ENCODE data around the gene HTR1A. TPM values are rescaled to one million over a fixed set of nuclear protein-coding genes. Genes with fewer than 3 reads are reported as not detected.

HTR1A gene
- total and polyA plus RNA-seq, 4 donors, result not detected

GRCh38 chr5:63961125-63961597 lies 1.1 kb downstream of the HTR1A start:
- Histone ChIP-seq H3K27ac (ENCODE audit: low read depth in 1 of 2, low read length in 2 of 2) (no peak overlapping the region), H3K36me3 (ENCODE audit: control insufficient read depth in 4 of 4, insufficient read depth in 3 of 4, low read depth in 1 of 4, low read length in 3 of 4) (no peaks in the 10 kb centered on the region), H3K9ac (ENCODE audit: low read depth in 1 of 2, low read length in 2 of 2) (no peak overlapping the region), H3K9me3 (ENCODE audit: control insufficient read depth in 4 of 4, low read length in 3 of 4) (peaks cover 0 to 2% (median 0%) of the 10 kb centered on the region in 4 donors), H3K4me1 (ENCODE audit: control insufficient read depth in 4 of 4, insufficient read depth in 4 of 4, low read length in 3 of 4) (no peaks in the 10 kb centered on the region), H3K4me3 (ENCODE audit: low read depth in 1 of 3, low read length in 3 of 3) (no peak overlapping the region), H3K27me3 (ENCODE audit: control insufficient read depth in 4 of 4, insufficient read depth in 4 of 4, low read length in 3 of 4) (peaks cover 5 to 15% (median 6%) of the 10 kb centered on the region in 4 donors)
- 13% methylated on average over 37 of the region's 37 CpGs for WGBS
- TF ChIP-seq FOXA2 (IDR thresholded peaks at IDR 0.05), result no peak
- no peak for TF ChIP-seq EGR1 (IDR thresholded peaks at IDR 0.05; ENCODE audit: low read depth in 2 of 2)
- no peak for TF ChIP-seq RAD21 (IDR thresholded peaks at IDR 0.05)
- TF ChIP-seq, protein P1, sequence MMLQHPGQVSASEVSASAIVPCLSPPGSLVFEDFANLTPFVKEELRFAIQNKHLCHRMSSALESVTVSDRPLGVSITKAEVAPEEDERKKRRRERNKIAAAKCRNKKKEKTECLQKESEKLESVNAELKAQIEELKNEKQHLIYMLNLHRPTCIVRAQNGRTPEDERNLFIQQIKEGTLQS (IDR thresholded peaks at IDR 0.05), result no peak
- TF ChIP-seq, protein P2, sequence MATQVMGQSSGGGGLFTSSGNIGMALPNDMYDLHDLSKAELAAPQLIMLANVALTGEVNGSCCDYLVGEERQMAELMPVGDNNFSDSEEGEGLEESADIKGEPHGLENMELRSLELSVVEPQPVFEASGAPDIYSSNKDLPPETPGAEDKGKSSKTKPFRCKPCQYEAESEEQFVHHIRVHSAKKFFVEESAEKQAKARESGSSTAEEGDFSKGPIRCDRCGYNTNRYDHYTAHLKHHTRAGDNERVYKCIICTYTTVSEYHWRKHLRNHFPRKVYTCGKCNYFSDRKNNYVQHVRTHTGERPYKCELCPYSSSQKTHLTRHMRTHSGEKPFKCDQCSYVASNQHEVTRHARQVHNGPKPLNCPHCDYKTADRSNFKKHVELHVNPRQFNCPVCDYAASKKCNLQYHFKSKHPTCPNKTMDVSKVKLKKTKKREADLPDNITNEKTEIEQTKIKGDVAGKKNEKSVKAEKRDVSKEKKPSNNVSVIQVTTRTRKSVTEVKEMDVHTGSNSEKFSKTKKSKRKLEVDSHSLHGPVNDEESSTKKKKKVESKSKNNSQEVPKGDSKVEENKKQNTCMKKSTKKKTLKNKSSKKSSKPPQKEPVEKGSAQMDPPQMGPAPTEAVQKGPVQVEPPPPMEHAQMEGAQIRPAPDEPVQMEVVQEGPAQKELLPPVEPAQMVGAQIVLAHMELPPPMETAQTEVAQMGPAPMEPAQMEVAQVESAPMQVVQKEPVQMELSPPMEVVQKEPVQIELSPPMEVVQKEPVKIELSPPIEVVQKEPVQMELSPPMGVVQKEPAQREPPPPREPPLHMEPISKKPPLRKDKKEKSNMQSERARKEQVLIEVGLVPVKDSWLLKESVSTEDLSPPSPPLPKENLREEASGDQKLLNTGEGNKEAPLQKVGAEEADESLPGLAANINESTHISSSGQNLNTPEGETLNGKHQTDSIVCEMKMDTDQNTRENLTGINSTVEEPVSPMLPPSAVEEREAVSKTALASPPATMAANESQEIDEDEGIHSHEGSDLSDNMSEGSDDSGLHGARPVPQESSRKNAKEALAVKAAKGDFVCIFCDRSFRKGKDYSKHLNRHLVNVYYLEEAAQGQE (IDR thresholded peaks at IDR 0.05), result no peak
- no peak for TF ChIP-seq HNF4G (IDR thresholded peaks at IDR 0.05)
- TF ChIP-seq YY1 (IDR thresholded peaks at IDR 0.05), result no peak
- no peak for TF ChIP-seq GABPA (IDR thresholded peaks at IDR 0.05 in 1 of 2, conservative IDR thresholded peaks at IDR 0.05 in 1 of 2)
- TF ChIP-seq ZBTB33 (IDR thresholded peaks at IDR 0.05), result no peak
- TF ChIP-seq, protein P3, sequence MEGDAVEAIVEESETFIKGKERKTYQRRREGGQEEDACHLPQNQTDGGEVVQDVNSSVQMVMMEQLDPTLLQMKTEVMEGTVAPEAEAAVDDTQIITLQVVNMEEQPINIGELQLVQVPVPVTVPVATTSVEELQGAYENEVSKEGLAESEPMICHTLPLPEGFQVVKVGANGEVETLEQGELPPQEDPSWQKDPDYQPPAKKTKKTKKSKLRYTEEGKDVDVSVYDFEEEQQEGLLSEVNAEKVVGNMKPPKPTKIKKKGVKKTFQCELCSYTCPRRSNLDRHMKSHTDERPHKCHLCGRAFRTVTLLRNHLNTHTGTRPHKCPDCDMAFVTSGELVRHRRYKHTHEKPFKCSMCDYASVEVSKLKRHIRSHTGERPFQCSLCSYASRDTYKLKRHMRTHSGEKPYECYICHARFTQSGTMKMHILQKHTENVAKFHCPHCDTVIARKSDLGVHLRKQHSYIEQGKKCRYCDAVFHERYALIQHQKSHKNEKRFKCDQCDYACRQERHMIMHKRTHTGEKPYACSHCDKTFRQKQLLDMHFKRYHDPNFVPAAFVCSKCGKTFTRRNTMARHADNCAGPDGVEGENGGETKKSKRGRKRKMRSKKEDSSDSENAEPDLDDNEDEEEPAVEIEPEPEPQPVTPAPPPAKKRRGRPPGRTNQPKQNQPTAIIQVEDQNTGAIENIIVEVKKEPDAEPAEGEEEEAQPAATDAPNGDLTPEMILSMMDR (IDR thresholded peaks at IDR 0.05; ENCODE audit: low read depth, low read length, missing input control), result no peak
- TF ChIP-seq FOXA1 (IDR thresholded peaks at IDR 0.05), result no peak
- no peak for TF ChIP-seq JUND (IDR thresholded peaks at IDR 0.05)
- TF ChIP-seq, protein P4, sequence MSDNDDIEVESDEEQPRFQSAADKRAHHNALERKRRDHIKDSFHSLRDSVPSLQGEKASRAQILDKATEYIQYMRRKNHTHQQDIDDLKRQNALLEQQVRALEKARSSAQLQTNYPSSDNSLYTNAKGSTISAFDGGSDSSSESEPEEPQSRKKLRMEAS (IDR thresholded peaks at IDR 0.05), result no peak
- TF ChIP-seq HNF4A (conservative IDR thresholded peaks at IDR 0.05), result no peak
- no peak for TF ChIP-seq SP1 (IDR thresholded peaks at IDR 0.05)
- no peak for DNase-seq (ENCODE audit: low spot score)

DNA sequence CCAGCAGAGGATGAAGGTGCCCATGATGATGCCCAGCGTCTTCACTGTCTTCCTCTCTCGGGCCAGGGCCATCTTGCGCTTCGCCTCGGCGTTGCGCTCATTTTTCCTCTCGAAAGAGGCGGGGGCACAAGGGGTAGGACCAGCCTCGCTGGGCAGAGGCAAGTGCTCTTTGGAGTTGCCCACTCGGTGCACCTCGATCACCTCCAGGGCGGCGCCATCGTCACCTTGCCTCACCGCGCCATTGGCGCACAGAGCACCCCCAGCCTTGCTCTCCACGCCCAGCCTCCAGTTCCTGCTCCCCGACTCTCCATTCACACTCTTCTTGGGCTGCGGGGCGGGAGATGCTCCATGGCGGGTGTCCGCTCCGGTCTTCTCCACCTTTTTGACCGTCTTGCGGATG lies 1.6 kb downstream of the HTR1A start:
- no peaks in the 10 kb centered on the region for H3K36me3 ChIP-seq (ENCODE audit: control insufficient read depth in 4 of 4, insufficient read depth in 3 of 4, low read depth in 1 of 4, low read length in 3 of 4)
- peaks cover 5 to 15% (median 6%) of the 10 kb centered on the region in 4 donors for H3K27me3 ChIP-seq (ENCODE audit: control insufficient read depth in 4 of 4, insufficient read depth in 4 of 4, low read length in 3 of 4)
- no peak overlapping the region for H3K4me3 ChIP-seq (ENCODE audit: low read depth in 1 of 3, low read length in 3 of 3)
- no peak overlapping the region for H3K9ac ChIP-seq (ENCODE audit: low read depth in 1 of 2, low read length in 2 of 2)
- no peak for DNase-seq (ENCODE audit: low spot score)
- no peak overlapping the region for H3K27ac ChIP-seq (ENCODE audit: low read depth in 1 of 2, low read length in 2 of 2)
- H3K4me1 ChIP-seq (ENCODE audit: control insufficient read depth in 4 of 4, insufficient read depth in 4 of 4, low read length in 3 of 4), result no peaks in the 10 kb centered on the region
- peaks cover 0 to 2% (median 0%) of the 10 kb centered on the region in 4 donors for H3K9me3 ChIP-seq (ENCODE audit: control insufficient read depth in 4 of 4, low read length in 3 of 4)
- WGBS, result 15% methylated on average over 27 of the region's 27 CpGs
- TF ChIP-seq NR2F2 (IDR thresholded peaks at IDR 0.05), result no peak
- no peak for TF ChIP-seq TAF1 (conservative IDR thresholded peaks at IDR 0.05)
- TF ChIP-seq FOXA1 (IDR thresholded peaks at IDR 0.05), result no peak
- TF ChIP-seq SP1 (IDR thresholded peaks at IDR 0.05), result no peak
- TF ChIP-seq ZBTB33 (IDR thresholded peaks at IDR 0.05), result no peak
- no peak for TF ChIP-seq GABPA (IDR thresholded peaks at IDR 0.05 in 1 of 2, conservative IDR thresholded peaks at IDR 0.05 in 1 of 2)
- TF ChIP-seq, protein P3 (IDR thresholded peaks at IDR 0.05; ENCODE audit: low read depth, low read length, missing input control), result no peak
- TF ChIP-seq, protein P1 (IDR thresholded peaks at IDR 0.05), result no peak
